Pulmonary artery endothelial cell (primary cell): Measurements from ENCODE around the gene TTPAL. TPM values are rescaled to one million over a fixed set of nuclear protein-coding genes. Genes with fewer than 3 reads are reported as not detected.

Source experiments
- DNase-seq: peaks from one replicate; pipeline ENCODE4 v3.0.0-alpha.2; 2011; ENCODE audit warnings: low read depth, low spot score
- total RNA-seq: library from RNA; depleted of rRNA; stranded (reverse); fragments of >200 nt; gene quantifications from 2 replicates; pipeline ENCODE4 v1.2.3, GENCODE V29; 2014

Gene TTPAL
- 4.7 and 5.8 TPM in 2 replicates for total RNA-seq

GRCh38 chr20:44475694-44476560 is at the start of gene TTPAL:
Gene TTPAL, plus strand, starts transcription at chr20:44475874. Its CDS starts 4,126 bp downstream, at chr20:44480000.
- peak; percentile 36 for DNase-seq

- no peak for DNase-seq
Observed at GRCh38 chr20:44425923-44426322, 49.8 kb upstream of the TTPAL start.

- DNase-seq: no peak
Observed at GRCh38 chr20:44426879-44427790, 48.5 kb upstream of the TTPAL start.

GRCh38 chr20:44427804-44428173 is 47.9 kb upstream of the TTPAL start:
- no peak for DNase-seq

GRCh38 chr20:44428174-44429016 is 47.3 kb upstream of the TTPAL start:
- no peak for DNase-seq

- DNase-seq: no peak
Observed at GRCh38 chr20:44429017-44429339, 46.7 kb upstream of the TTPAL start.

GRCh38 chr20:44429419-44430269 is 46.0 kb upstream of the TTPAL start:
- DNase-seq: no peak

GRCh38 chr20:44430270-44431065 is 45.2 kb upstream of the TTPAL start:
- DNase-seq: no peak

- DNase-seq: no peak
Observed at GRCh38 chr20:44431118-44431501, 44.6 kb upstream of the TTPAL start.

GRCh38 chr20:44431502-44432234 is 44.0 kb upstream of the TTPAL start:
- no peak for DNase-seq

GRCh38 chr20:44432618-44433577 is 42.8 kb upstream of the TTPAL start:
- no peak for DNase-seq

- no peak for DNase-seq
Observed at GRCh38 chr20:44433751-44434538, 41.7 kb upstream of the TTPAL start.

GRCh38 chr20:44435630-44436335 is 39.9 kb upstream of the TTPAL start:
- no peak for DNase-seq

GRCh38 chr20:44436393-44436792 is 39.3 kb upstream of the TTPAL start:
- DNase-seq: no peak

GRCh38 chr20:44437497-44437896 is 38.2 kb upstream of the TTPAL start:
- no peak for DNase-seq

- no peak for DNase-seq
Observed at GRCh38 chr20:44438782-44439181, 36.9 kb upstream of the TTPAL start.
